ENCODE measurements around the gene CTBP2.

The CTBP2 gene

GRCh38 chr10:125125951-125126735, 34.2 kb downstream of the CTBP2 start:
- no peak for DNase-seq (ENCODE audit: low spot score)

GRCh38 chr10:125124907-125125306, 35.5 kb downstream of the CTBP2 start:
- DNase-seq (ENCODE audit: low spot score): no peak

GRCh38 chr10:125124115-125124487, 36.3 kb downstream of the CTBP2 start:
- no peak for DNase-seq (ENCODE audit: low spot score)

DNA sequence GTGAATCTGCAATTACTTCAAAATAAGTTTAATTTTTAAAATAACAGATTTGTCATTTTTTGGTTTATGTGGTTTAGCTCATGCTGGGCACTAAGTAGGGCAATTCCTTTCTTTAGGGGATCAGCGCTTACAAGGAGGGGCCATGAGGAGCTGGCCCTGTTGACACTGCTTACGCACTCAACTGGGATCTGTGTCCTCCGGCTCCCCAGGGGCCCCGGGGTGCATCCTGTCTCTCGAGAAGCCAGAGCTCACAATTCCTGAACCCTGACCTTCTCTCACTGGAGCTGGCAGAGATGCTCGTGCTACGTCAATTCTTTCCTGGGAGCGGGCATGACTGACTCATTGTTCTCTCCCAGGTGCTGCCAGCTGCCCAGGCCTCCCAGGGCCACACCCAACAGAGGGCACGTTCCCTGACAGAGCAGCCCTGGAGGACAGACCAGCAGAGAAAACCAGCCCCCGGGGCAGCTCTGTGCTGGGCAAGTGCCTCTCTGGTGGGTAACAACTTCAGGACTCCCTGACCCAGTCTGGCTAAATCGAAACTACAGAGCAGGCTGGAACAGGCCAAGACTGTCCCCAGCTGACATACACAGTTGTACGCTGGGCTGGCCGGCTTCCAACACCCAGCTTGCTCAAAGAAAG, 36.8 kb downstream of the CTBP2 start:
- peak; percentile 78 for DNase-seq (ENCODE audit: low spot score)

DNA sequence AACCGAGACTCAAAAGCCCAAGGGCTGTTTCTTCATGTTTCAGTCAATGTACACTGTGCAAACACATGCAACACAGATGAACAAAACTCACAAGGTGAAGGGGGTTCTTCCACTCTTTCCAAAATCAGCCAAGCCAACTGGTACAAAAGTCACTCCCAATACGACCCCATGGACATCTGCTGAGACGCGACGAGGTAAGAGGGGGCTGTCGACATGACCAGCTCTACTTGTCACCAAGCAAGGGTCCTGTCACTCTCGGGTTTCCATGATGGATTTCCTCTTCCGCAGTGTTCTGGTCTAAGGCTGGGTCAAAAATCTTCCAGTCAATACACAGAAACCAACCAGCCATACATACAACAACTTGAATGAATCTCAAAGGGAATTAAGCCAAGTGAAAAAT, 37.8 kb downstream of the CTBP2 start:
- DNase-seq (ENCODE audit: low spot score): no peak

DNA sequence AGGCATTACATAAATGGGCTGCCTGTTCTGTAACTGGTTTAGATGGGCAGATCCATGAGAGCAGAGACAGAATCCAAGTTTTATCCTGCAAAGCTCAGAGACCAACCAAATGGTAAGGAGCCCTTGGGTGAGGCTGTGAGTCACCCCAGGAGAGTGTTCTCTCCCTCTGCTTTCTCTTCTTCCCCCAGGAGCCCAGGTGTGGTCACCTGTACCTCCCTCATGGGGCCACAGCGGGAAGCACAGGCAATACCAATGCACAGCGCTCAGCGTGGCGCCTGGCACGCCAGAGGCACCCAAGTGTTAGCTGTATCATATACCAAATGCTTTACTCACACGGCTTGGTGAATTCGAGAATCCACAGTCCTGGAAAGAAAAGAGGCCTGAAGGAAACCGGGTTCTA, 39.4 kb downstream of the CTBP2 start:
- DNase-seq (ENCODE audit: low spot score): no peak

DNA sequence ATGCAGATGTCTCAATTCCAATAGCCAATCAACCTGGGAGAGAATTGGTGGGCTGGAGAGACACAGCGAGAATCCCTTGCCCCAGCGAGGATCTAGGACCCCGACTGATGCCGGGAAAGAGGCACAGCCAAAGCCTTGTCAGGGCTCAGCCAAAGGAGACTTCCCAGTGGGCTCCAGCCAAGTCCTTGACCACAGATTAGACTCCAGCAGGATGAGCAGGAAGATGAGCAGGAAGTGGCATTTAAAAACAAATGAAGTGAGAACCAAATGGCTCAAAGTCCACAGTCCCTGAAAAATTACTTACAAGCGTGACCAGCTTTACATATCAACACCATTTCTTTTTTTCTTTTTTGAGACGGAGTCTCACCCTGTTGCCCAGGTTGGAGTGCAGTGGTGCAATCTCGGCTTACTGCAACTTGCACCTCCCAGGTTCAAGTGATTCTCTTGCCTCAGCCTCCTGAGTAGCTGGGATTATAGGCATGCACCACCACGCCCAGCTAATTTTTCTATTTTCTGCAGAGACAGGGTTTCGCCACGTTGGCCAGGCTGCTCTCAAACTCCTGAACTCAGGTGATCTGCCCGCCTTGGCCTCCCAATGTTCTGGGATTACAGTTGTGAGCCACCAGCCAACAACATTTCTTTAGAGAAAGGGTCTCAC, 40.2 kb downstream of the CTBP2 start:
- DNase-seq (ENCODE audit: low spot score): peak; percentile 69

DNA sequence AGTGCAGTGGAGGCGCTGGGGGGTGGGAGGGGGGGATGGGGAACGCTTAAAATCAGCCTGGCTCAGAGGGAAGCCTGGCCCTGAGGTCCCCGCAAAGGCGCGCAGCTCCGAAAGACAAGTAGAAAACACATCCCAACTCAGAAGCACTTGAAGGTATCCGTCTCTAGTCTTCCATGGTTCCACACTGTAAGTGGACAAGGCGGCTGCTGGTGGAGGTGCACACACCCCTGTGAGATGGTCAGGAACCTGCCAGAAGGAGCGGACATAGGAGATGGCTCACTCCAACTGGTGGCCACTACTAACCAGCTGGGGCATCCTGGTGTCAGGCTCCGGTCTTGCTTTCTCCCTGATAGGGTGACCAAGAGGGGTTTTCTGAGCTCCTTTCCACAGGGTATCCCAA, 41.7 kb downstream of the CTBP2 start:
- DNase-seq (ENCODE audit: low spot score): no peak

- peak; percentile 30 for DNase-seq (ENCODE audit: low spot score)
Observed at GRCh38 chr10:125118011-125118611, 42.3 kb downstream of the CTBP2 start.

DNA sequence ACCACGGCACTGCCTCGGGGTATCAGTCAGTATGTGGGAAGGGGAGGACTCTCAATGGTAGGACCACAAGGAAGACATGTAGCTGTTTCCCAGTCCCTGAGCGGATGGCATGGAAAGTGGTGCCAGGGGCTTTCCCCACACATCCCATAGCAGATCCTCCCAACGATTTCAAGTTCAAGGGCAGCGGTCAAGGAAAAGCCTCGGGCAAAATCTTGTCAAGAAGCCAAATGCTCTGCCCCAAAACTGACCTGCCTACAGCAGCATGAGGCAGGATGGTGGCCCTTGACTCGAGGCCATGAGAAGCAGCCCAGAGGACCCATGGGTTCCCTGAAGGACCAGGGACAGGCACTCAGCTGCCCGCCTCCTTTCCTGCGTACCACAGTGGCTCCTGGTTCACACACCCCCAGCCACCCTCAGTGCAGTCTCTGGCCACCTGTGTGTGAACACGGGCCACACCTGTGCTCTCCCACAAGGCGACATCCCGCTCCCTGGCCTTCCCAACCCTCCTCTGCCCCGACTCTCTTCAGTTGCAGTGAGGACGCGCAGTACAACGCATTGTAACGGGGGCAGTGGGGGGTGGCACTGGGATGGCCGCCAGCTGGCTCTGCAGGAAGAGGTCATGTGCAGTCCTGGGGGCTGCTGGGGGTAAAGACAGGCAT, 43.6 kb downstream of the CTBP2 start:
- no peak for DNase-seq (ENCODE audit: low spot score)

- DNase-seq (ENCODE audit: low spot score): no peak
Observed at GRCh38 chr10:125116041-125116649, 44.2 kb downstream of the CTBP2 start.

- no peak for DNase-seq (ENCODE audit: low spot score)
Observed at GRCh38 chr10:125115409-125115808, 45.0 kb downstream of the CTBP2 start.

- DNase-seq (ENCODE audit: low spot score): no peak
Observed at GRCh38 chr10:125114761-125115391, 45.5 kb downstream of the CTBP2 start.

DNA sequence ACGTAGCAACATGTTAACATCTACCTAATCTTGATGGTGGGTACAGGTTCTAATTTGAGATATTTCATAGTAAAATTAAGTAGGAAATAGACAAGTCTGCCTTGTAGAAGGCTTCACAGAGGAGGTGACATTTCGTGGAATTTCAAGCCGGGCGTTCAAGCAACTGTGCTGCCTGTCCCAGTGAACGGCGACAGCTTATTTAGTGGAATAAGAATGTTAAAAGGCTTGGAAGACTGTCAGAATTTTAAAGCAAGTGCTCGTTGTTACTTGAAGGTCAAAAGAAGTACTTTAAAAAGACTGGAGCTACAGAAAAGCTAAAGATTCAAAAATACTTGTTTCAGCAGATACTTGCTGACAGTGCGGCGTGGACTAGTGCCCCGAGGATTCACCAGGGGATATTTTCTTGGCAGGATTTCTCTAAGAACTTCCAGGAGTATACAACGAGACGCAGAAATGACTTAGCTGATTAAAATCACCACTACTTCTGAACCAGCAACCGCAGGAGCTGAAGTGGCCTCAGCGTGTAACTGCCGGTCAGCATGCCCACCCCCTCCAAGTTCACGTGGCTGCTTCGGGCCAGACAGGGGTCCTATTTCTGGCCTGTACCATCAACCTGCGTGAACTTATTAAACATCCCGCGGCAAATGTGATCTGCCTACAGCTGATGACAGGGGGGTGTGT, 46.5 kb downstream of the CTBP2 start:
- DNase-seq (ENCODE audit: low spot score): peak; percentile 69

- DNase-seq (ENCODE audit: low spot score): no peak
Observed at GRCh38 chr10:125112697-125113494, 47.5 kb downstream of the CTBP2 start.

- DNase-seq (ENCODE audit: low spot score): no peak
Observed at GRCh38 chr10:125111118-125111727, 49.1 kb downstream of the CTBP2 start.

GRCh38 chr10:125107965-125108580, 52.3 kb downstream of the CTBP2 start:
- no peak for DNase-seq (ENCODE audit: low spot score)

GRCh38 chr10:125107166-125107949, 53.0 kb downstream of the CTBP2 start:
- DNase-seq (ENCODE audit: low spot score): no peak

Data from AG20443 (cell line).